Measurements from ENCODE around the gene VPS9D1.
A peak's percentile ranks its signal among the peaks of the same experiment; 100 is the strongest.

The VPS9D1 gene, protein sequence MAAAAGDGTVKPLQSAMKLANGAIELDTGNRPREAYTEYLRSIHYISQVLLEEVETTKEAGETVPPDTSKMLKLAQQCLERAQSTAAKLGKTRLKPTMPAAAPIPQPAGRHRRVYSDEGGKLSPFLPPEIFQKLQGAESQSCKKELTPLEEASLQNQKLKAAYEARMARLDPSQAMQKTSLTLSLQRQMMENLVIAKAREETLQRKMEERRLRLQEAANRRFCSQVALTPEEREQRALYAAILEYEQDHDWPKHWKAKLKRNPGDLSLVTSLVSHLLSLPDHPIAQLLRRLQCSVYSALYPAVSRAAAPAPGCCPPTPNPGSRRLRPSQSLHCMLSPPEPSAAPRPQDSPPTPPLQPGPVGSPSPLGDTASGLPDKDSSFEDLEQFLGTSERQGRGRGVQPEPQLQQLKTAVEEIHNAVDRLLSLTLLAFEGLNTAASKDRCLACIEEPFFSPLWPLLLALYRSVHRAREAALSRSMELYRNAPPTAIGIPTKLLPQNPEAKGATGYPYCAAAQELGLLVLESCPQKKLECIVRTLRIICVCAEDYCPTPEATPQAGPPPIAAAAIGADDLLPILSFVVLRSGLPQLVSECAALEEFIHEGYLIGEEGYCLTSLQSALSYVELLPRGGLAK

GRCh38 chr16:89720813-89721545 is at the start of gene VPS9D1, which contains the start of gene ZNF276:
Gene VPS9D1, minus strand, starts transcription at chr16:89720898. Its CDS starts 37 bp downstream, at chr16:89720861.
Gene ZNF276, plus strand, starts transcription at chr16:89721537. Its CDS starts 104 bp downstream, at chr16:89721641.
- peak; percentile 56 for DNase-seq (ENCODE audit: low spot score)

GRCh38 chr16:89770367-89770766 is 49.7 kb upstream of the VPS9D1 start:
- no peak for DNase-seq (ENCODE audit: low spot score)

DNA sequence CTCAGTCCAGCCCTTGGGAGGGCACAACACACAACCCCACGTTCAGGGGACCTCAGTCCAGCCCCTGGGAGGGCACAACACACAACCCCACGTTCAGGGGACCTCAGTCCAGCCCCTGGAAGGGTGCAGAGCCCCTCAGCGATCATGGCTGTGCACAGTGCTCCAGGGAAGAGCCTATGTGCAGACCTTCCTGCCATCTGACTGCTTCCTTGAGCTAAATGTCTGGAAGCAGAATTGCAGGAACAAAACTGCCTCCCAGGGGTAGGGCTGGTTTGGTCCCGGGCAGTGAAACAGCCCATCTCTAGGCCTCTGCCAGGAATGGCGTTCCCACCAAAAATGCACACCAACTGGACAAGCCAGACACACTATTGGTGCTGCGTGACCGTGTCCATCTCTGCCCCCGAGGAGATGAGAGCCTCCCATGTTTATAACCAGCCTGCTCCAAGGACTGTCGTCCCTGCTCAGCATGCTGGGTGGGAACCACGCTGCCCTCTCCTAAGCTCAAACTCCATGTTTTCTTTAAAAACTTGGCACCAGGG is 44.7 kb upstream of the VPS9D1 start:
- no peak for DNase-seq (ENCODE audit: low spot score)

- DNase-seq (ENCODE audit: low spot score), result no peak
Measured at GRCh38 chr16:89764711-89765201, 44.1 kb upstream of the VPS9D1 start.

GRCh38 chr16:89761304-89761922 is 40.7 kb upstream of the VPS9D1 start:
- no peak for DNase-seq (ENCODE audit: low spot score)

DNA sequence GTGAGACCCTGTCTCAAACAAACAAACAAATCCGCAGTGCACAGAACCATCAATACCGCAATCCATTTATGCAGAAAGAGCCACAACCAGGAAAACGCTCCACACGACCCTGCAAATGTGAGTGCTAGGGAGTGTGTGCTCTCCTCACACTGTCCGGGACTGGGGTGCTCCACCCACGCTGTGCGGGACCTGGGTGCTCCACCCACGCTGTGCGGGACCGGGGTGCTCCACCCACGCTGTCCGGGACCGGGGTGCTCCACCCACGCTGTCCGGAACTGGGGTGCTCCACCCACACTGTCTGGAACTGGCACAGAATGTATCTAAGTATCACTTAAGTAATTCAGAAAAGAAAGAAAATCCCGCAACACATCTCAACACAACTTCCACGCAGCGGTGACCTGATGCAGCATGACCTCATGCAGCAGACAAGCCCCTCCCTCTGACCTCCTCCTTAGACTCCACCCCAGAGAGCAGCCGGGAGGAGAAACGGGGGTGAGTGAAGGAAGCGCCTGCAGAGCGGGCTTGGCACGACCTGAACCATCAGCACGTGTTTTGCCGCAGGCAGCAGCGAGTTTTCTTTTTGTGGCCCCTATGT is 39.1 kb upstream of the VPS9D1 start:
- peak; percentile 59 for DNase-seq (ENCODE audit: low spot score)

DNA sequence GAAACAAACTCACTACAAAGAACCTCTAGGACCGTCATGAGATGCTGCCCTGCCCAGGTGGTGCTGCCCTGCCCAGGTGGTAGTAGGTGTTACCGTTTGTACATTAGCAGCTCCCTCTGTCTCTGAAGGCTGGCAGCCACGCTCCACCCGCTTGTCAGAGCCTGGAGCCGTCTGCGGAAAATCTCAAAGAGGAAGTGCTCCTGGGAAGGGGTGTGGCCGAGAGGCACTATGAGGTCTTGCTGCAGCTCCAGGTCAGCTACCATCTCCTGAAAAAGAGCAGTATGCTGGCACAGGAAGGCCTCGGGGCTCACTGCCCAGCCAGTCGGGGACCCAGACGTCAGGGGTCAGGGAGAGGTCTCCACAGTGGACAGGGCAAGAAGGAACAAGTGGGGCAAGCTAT is 28.9 kb upstream of the VPS9D1 start:
- DNase-seq (ENCODE audit: low spot score), result no peak

- DNase-seq (ENCODE audit: low spot score), result no peak
Measured at GRCh38 chr16:89748921-89749320, 28.2 kb upstream of the VPS9D1 start.

DNA sequence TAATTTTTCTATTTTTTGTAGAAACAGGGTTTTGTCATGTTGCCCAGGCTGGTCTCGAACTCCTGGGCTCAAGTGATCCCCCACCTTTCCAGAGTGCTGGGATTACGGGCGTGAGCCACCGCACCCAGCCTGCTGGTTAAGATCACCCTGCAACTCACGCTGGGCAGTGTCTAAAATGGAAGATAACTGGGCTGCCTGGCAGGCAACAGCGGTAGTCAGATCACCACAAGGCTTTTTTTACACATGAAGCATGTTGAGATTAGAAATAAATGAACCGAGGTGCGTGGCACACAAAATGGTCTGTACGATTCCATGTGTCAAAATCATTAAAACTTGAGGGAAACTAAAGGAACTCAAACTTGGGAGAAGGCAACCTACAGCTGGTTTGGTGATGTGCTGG is 27.4 kb upstream of the VPS9D1 start:
- DNase-seq (ENCODE audit: low spot score), result peak; percentile 46

DNA sequence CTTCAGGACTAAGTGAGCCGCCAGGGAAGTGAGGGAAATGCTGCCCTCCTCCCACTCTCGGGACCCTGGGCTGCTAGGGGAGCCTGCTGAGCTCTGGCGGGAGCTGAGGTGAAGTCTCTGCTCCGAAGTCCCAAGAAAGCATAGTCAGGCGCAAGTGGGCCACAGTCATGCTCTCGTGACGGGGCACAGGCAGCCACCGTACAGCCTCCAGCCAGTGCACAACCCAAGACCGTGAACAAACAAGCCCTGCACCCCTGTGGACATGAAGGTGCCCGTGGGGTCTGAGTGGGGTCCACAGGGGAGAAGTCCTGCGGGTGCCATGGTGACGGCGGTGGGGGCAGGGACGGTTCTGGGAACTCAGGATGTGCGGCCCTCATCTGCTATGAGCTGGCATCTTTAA is 25.3 kb upstream of the VPS9D1 start:
- DNase-seq (ENCODE audit: low spot score), result no peak

GRCh38 chr16:89744813-89745212 is 24.1 kb upstream of the VPS9D1 start:
- no peak for DNase-seq (ENCODE audit: low spot score)

GRCh38 chr16:89742948-89743347 is 22.2 kb upstream of the VPS9D1 start:
- DNase-seq (ENCODE audit: low spot score), result no peak

- no peak for DNase-seq (ENCODE audit: low spot score)
Measured at GRCh38 chr16:89741342-89742014, 20.8 kb upstream of the VPS9D1 start.

- no peak for DNase-seq (ENCODE audit: low spot score)
Measured at GRCh38 chr16:89739383-89739782, 18.7 kb upstream of the VPS9D1 start.

- no peak for DNase-seq (ENCODE audit: low spot score)
Measured at GRCh38 chr16:89738538-89739317, 18.0 kb upstream of the VPS9D1 start.

GRCh38 chr16:89738072-89738377 is 17.3 kb upstream of the VPS9D1 start:
- DNase-seq (ENCODE audit: low spot score), result no peak

- DNase-seq (ENCODE audit: low spot score), result no peak
Measured at GRCh38 chr16:89737341-89738071, 16.8 kb upstream of the VPS9D1 start.

DNA sequence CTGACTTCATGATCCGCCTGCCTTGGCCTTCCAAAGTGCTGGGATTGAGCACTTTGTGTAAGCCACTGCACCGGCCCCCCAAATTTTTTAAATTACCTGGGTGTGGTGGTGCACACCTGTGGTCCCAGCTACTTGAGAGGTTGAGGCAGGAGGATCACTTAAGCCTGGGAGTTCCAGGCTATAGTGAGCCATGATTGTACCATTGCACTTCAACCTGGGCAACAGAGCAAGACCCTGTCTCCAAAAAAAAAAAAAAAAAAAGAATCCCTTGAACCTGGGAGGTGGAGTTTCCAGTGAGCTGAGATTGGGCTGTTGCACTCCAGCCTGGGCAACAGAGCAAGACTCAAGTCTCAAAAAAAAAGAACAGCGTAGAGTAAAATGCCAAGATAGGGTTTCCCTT is 15.9 kb upstream of the VPS9D1 start:
- no peak for DNase-seq (ENCODE audit: low spot score)

DNA sequence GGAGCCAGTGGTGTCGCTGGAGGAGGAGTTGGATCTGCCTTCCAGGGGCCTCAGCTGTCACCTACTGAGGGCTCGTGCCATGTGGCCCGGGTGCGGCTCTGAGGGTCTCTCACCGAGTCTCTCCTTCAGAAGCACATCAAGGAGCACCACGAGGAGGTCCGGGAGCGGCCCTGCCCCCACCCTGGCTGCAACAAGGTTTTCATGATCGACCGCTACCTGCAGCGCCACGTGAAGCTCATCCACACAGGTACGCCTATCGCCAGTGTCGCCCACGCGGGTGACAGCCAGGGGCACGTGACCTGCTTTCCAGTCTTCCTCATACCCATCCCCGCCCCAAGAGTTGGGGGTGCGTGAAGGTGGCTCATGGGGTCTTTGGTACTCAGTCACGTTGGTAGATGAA is 13.1 kb upstream of the VPS9D1 start:
- no peak for DNase-seq (ENCODE audit: low spot score)

DNA sequence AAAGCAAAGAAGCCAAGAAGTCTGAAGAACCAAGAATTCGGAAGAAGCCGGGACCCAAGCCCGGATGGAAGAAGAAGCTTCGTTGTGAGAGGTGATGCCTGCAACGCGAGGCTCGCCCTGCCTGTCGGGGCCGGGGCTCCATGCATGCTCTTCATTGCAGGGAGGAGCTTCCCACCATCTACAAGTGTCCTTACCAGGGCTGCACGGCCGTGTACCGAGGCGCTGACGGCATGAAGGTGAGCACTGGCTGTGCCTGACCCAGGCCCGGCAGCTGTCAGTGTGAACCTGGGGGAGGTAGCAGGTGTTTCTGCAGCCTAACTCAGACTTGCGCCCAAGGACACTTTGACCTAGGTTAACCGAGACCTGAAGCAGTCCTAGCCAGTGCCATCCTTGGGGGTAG is 12.6 kb upstream of the VPS9D1 start:
- no peak for DNase-seq (ENCODE audit: low spot score)

Measured in hematopoietic multipotent progenitor cell treated with erythropoietin and hydrocortisone succinate and interleukin-3 and kit ligand, for 17 days (in vitro differentiated cells).